H9 (cell line): Measurements from ENCODE around the gene CYP2F1. TPM values are rescaled to one million over a fixed set of nuclear protein-coding genes. Genes with fewer than 3 reads are reported as not detected.

ENCODE experiments used
- DNase-seq: peaks from one replicate; pipeline ENCODE4 v3.0.0-alpha.2; 2017
- H2AFZ ChIP-seq: one replicate; pipeline ENCODE4 v1.6.1; 2013; ENCODE audit warnings: mild to moderate bottlenecking, low read length, control low read depth, moderate library complexity
- H2AK5ac ChIP-seq: 2 replicates; pipeline ENCODE4 v1.6.1; 2013; ENCODE audit warnings: low read length, control low read depth, mixed read lengths; ENCODE audit not compliant: insufficient read length
- H2BK120ac ChIP-seq: one replicate; pipeline ENCODE4 v1.6.1; 2013; ENCODE audit warnings: low read depth, mild to moderate bottlenecking, low read length, control low read depth, inconsistent platforms; ENCODE audit not compliant: poor library complexity, severe bottlenecking
- H2BK12ac ChIP-seq: 2 replicates; pipeline ENCODE4 v1.6.1; 2013; ENCODE audit warnings: low read length, control low read depth, mixed read lengths, low read depth; ENCODE audit not compliant: insufficient read length
- H2BK15ac ChIP-seq: 2 replicates; pipeline ENCODE4 v1.6.1; 2013; ENCODE audit warnings: low read depth, low read length, control low read depth
- H2BK20ac ChIP-seq: one replicate; pipeline ENCODE4 v1.6.1; 2013; ENCODE audit warnings: low read depth, mild to moderate bottlenecking, low read length, control low read depth, inconsistent platforms; ENCODE audit not compliant: poor library complexity, severe bottlenecking
- H2BK5ac ChIP-seq: 2 replicates; pipeline ENCODE4 v1.6.1; 2013; ENCODE audit warnings: low read length, control low read depth, mixed read lengths; ENCODE audit not compliant: insufficient read length
- H3K14ac ChIP-seq: 2 replicates; pipeline ENCODE4 v1.6.1; 2013; ENCODE audit warnings: low read length, control low read depth; ENCODE audit not compliant: insufficient read depth
- H3K18ac ChIP-seq: 2 replicates; pipeline ENCODE4 v1.6.1; 2013; ENCODE audit warnings: low read depth, mild to moderate bottlenecking, mixed read lengths, low read length, control low read depth; ENCODE audit not compliant: insufficient read length
- H3K23ac ChIP-seq: 2 replicates; pipeline ENCODE4 v1.6.1; 2013; ENCODE audit warnings: low read length, control low read depth, mixed read lengths, low read depth; ENCODE audit not compliant: insufficient read length
- H3K23me2 ChIP-seq: 2 replicates; pipeline ENCODE4 v1.6.1; 2013; ENCODE audit warnings: low read depth, mild to moderate bottlenecking, mixed read lengths, low read length, control low read depth; ENCODE audit not compliant: insufficient read length, poor library complexity, severe bottlenecking
- H3K27ac ChIP-seq: 2 replicates; pipeline ENCODE4 v1.5.1; 2013; ENCODE audit warnings: low read length, control low read depth, mixed read lengths, low read depth; ENCODE audit not compliant: insufficient read length
- H3K27me3 ChIP-seq: 2 replicates; pipeline ENCODE4 v1.6.1; 2013; ENCODE audit warnings: low read length, control low read depth, inconsistent platforms; ENCODE audit not compliant: insufficient read depth
- H3K4ac ChIP-seq: 2 replicates; pipeline ENCODE4 v1.6.1; 2013; ENCODE audit warnings: low read depth, mild to moderate bottlenecking, control low read depth, inconsistent platforms, low read length, moderate library complexity
- H3K4me1 ChIP-seq: 2 replicates; pipeline ENCODE4 v1.6.1; 2013; ENCODE audit warnings: low read length, control low read depth, inconsistent platforms; ENCODE audit not compliant: insufficient read depth
- H3K4me2 ChIP-seq: 2 replicates; pipeline ENCODE4 v1.6.1; 2013; ENCODE audit warnings: low read length, control low read depth, mixed read lengths; ENCODE audit not compliant: insufficient read length, insufficient read depth
- H3K56ac ChIP-seq: 2 replicates; pipeline ENCODE4 v1.6.1; 2013; ENCODE audit warnings: low read depth, mild to moderate bottlenecking, mixed read lengths, low read length, control low read depth; ENCODE audit not compliant: insufficient read length
- H3K79me1 ChIP-seq: 2 replicates; pipeline ENCODE4 v1.6.1; 2013; ENCODE audit warnings: low read depth, mild to moderate bottlenecking, moderate library complexity, low read length, control low read depth, inconsistent platforms; ENCODE audit not compliant: insufficient read depth, poor library complexity, severe bottlenecking
- H3K79me2 ChIP-seq: 2 replicates; pipeline ENCODE4 v1.6.1; 2013; ENCODE audit warnings: low read length, control low read depth, inconsistent platforms; ENCODE audit not compliant: insufficient read depth
- H3K9ac ChIP-seq: 2 replicates; pipeline ENCODE4 v1.6.1; 2013; ENCODE audit warnings: low read length, control low read depth, mixed read lengths; ENCODE audit not compliant: insufficient read length; ENCODE audit errors: extremely low read depth
- H3K9me3 ChIP-seq: one replicate; pipeline ENCODE4 v1.6.1; 2013; ENCODE audit warnings: low read depth, low read length, inconsistent platforms; ENCODE audit not compliant: control insufficient read depth
- H3T11ph ChIP-seq: one replicate; pipeline ENCODE4 v1.6.1; 2013; ENCODE audit warnings: mild to moderate bottlenecking, low read length, control low read depth, inconsistent platforms
- H4K20me1 ChIP-seq: one replicate; pipeline ENCODE4 v1.6.1; 2013; ENCODE audit not compliant: control insufficient read depth, insufficient read length, insufficient read depth
- H4K5ac ChIP-seq: 2 replicates; pipeline ENCODE4 v1.6.1; 2013; ENCODE audit warnings: low read depth, mild to moderate bottlenecking, mixed read lengths, low read length, control low read depth; ENCODE audit not compliant: insufficient read length
- H4K8ac ChIP-seq: replicated peaks from 2 replicates; pipeline ENCODE4 v1.6.1; 2013; ENCODE audit warnings: low read length, control low read depth, mixed read lengths, low read depth; ENCODE audit not compliant: insufficient read length
- H4K91ac ChIP-seq: 2 replicates; pipeline ENCODE4 v1.6.1; 2013; ENCODE audit warnings: low read depth, mild to moderate bottlenecking, moderate library complexity, mixed read lengths, low read length, control low read depth; ENCODE audit not compliant: insufficient read length
- H3K27ac Mint-ChIP-seq, 3 experiments: 2 replicates in 2 of 3; 3 replicates in 1 of 3; pipeline ENCODE4 v1.8.0; 2020 to 2021; ENCODE audit warnings: mixed read lengths in 3 of 3, mild to moderate bottlenecking in 1 of 3, moderate library complexity in 1 of 3
- H3K27me3 Mint-ChIP-seq: 2 replicates; pipeline ENCODE4 v1.8.0; 2021; ENCODE audit warnings: low read depth, mild to moderate bottlenecking, moderate library complexity, mixed read lengths
- H3K36me3 Mint-ChIP-seq, 3 experiments: 2 replicates in 2 of 3; 3 replicates in 1 of 3; pipeline ENCODE4 v1.8.0; 2020 to 2021; ENCODE audit warnings: low read depth in 3 of 3, mixed read lengths in 3 of 3; ENCODE audit not compliant: insufficient read depth in 1 of 3
- H3K4me1 Mint-ChIP-seq, 2 experiments: 2 replicates each; pipeline ENCODE4 v1.8.0; 2020; ENCODE audit warnings: mixed read lengths in 2 of 2
- H3K4me3 Mint-ChIP-seq, 2 experiments: 2 replicates in 1 of 2; 3 replicates in 1 of 2; pipeline ENCODE4 v1.8.0; 2020 to 2021; ENCODE audit warnings: mild to moderate bottlenecking in 2 of 2, mixed read lengths in 2 of 2, moderate library complexity in 1 of 2
- H3K9me3 Mint-ChIP-seq, 2 experiments: 2 replicates in 1 of 2; 3 replicates in 1 of 2; pipeline ENCODE4 v1.8.0; 2020; ENCODE audit warnings: mild to moderate bottlenecking in 2 of 2, mixed read lengths in 2 of 2, moderate library complexity in 1 of 2
- CTCF ChIP-seq: fragments of 200-600 bp; sonication (generic); conservative IDR thresholded peaks from 3 replicates; pipeline ENCODE4 v1.8.0; 2021; ENCODE audit warnings: antibody characterized with exemption, mild to moderate bottlenecking
- WGBS: extraction: QIAGEN DNeasy Blood & Tissue Kit; methylation state at CpG from one replicate; pipeline ENCODE4 v1.1.7; 2013; ENCODE audit warnings: missing lambda C conversion rate, low lambda C conversion rate, mixed read lengths; ENCODE audit not compliant: insufficient read length; ENCODE audit errors: extremely low coverage; 5-methylcytosine and 5-hydroxymethylcytosine counted together
- total RNA-seq: library from RNA; stranded (reverse); gene quantifications from 2 replicates; pipeline ENCODE4 v1.2.1, GENCODE V29; 2021

Gene CYP2F1
- total RNA-seq, 1 experiment from 2014 or later = 0.63 TPM

GRCh38 chr19:41096353-41096752 is 17.9 kb upstream of the CYP2F1 start:
- Mint-ChIP-seq H3K27me3 (peaks cover 40% of the 10 kb centered on the region), H3K36me3 (peaks cover 0 to 14% (median 0%) of the 10 kb centered on the region in 3 experiments; a peak in 2 of 7 replicates)
- H3K27ac ChIP-seq = no peak overlapping the region

More at GRCh38 chr19:41096353-41096752, 17.9 kb upstream of the CYP2F1 start:
- no peak overlapping the region for H3K9ac ChIP-seq
- Mint-ChIP-seq H3K4me1 (peaks cover 14 to 20% of the 10 kb centered on the region in 2 experiments), H3K9me3 (peaks cover 30 to 35% of the 10 kb centered on the region in 2 experiments), H3K4me3 (no peak overlapping the region), H3K27ac (no peak overlapping the region)
- H4K20me1 ChIP-seq = no peaks in the 10 kb centered on the region
- no peaks in the 10 kb centered on the region for H3K79me2 ChIP-seq
- H3T11ph ChIP-seq = no peak overlapping the region
- H4K91ac ChIP-seq = no peak overlapping the region
- H3K9me3 ChIP-seq = no peaks in the 10 kb centered on the region
- no peak overlapping the region for H2AK5ac ChIP-seq
- H2BK20ac ChIP-seq = no peak overlapping the region
- H2BK12ac ChIP-seq = no peak overlapping the region
- no peaks in the 10 kb centered on the region for H3K23me2 ChIP-seq
- H3K18ac ChIP-seq = no peak overlapping the region
- TF ChIP-seq CTCF = no peak
- no peak for DNase-seq
- no peak overlapping the region for H2BK120ac ChIP-seq
- H4K5ac ChIP-seq = no peak overlapping the region
- H3K4me1 ChIP-seq = no peaks in the 10 kb centered on the region
- H3K79me1 ChIP-seq = no peaks in the 10 kb centered on the region
- H3K4ac ChIP-seq = no peak overlapping the region
- H3K4me2 ChIP-seq = no peak overlapping the region
- no peak overlapping the region for H3K56ac ChIP-seq
- H2BK5ac ChIP-seq = no peak overlapping the region
- no CpG with 5 or more reads among the region's 7 CpGs for WGBS
- H4K8ac ChIP-seq = no peak overlapping the region
- H3K14ac ChIP-seq = no peak overlapping the region
- H3K23ac ChIP-seq = no peak overlapping the region
- H2BK15ac ChIP-seq = no peak overlapping the region
- H3K27me3 ChIP-seq = no peaks in the 10 kb centered on the region
- H2AFZ ChIP-seq = no peak overlapping the region
